DND-41 (cell line): ENCODE data around the gene MYPN.

ENCODE experiments used
- ATAC-seq: fragments of 200-7000 bp; cut with Tn5 transposase; 3 replicates; pipeline ENCODE4 v1.9.1; 2021; ENCODE audit warnings: low read depth; ENCODE audit not compliant: insufficient read depth
- DNase-seq: peaks from one replicate; pipeline ENCODE4 v3.0.0-alpha.2; 2020
- H2AFZ ChIP-seq: 2 replicates; pipeline ENCODE4 v1.6.0; 2012; ENCODE audit warnings: low read depth, low read length
- H3K27ac ChIP-seq: 2 replicates; pipeline ENCODE4 v1.5.1; 2012; ENCODE audit warnings: low read length, inconsistent platforms
- H3K27me3 ChIP-seq: fragments of 200-600 bp; sonication (generic); 2 replicates; pipeline ENCODE4 v1.6.0; 2012; ENCODE audit warnings: low read length, mild to moderate bottlenecking, inconsistent platforms; ENCODE audit not compliant: insufficient read depth, poor library complexity
- H3K36me3 ChIP-seq: 2 replicates; pipeline ENCODE4 v1.5.1; 2012; ENCODE audit warnings: low read length, inconsistent platforms; ENCODE audit not compliant: insufficient read depth
- H3K4me1 ChIP-seq: 2 replicates; pipeline ENCODE4 v1.5.1; 2012; ENCODE audit warnings: mild to moderate bottlenecking, low read length; ENCODE audit not compliant: insufficient read depth
- H3K4me2 ChIP-seq: 2 replicates; pipeline ENCODE4 v1.6.0; 2012; ENCODE audit warnings: mild to moderate bottlenecking, moderate library complexity, low read length, inconsistent platforms; ENCODE audit not compliant: insufficient read depth
- H3K4me3 ChIP-seq, 2 experiments: fragments of 200-600 bp in 1 of 2; shearing (Covaris generic) in 1 of 2; 2 replicates each; pipeline ENCODE4 v1.5.1; 2012 to 2016; ENCODE audit warnings: inconsistent platforms in 2 of 2, low read length in 2 of 2, mild to moderate bottlenecking in 2 of 2, low read depth in 1 of 2, moderate library complexity in 1 of 2
- H3K79me2 ChIP-seq: 2 replicates; pipeline ENCODE4 v1.6.0; 2012; ENCODE audit warnings: low read length, inconsistent platforms; ENCODE audit not compliant: insufficient read depth
- H3K9ac ChIP-seq: 2 replicates; pipeline ENCODE4 v1.6.0; 2012; ENCODE audit warnings: low read depth, mild to moderate bottlenecking, inconsistent platforms, low read length, moderate library complexity
- H3K9me3 ChIP-seq: 2 replicates; pipeline ENCODE4 v1.5.1; 2012; ENCODE audit warnings: low read length, moderate library complexity, mild to moderate bottlenecking, inconsistent platforms; ENCODE audit not compliant: insufficient read depth, severe bottlenecking
- H4K20me1 ChIP-seq: 2 replicates; pipeline ENCODE4 v1.6.0; 2012; ENCODE audit warnings: low read length; ENCODE audit not compliant: insufficient read depth
- CTCF ChIP-seq: IDR thresholded peaks from 2 replicates; pipeline ENCODE4 v1.5.1; 2012; ENCODE audit warnings: borderline replicate concordance, low read length, moderate library complexity, mild to moderate bottlenecking; ENCODE audit not compliant: poor library complexity, severe bottlenecking; ENCODE audit errors: extremely low read depth
- EZH2 ChIP-seq: IDR thresholded peaks from 3 replicates; pipeline ENCODE4 v1.6.1; 2012; ENCODE audit warnings: borderline replicate concordance, low read depth, mild to moderate bottlenecking, moderate library complexity, low read length, inconsistent platforms; ENCODE audit not compliant: severe bottlenecking

MYPN gene

DNA sequence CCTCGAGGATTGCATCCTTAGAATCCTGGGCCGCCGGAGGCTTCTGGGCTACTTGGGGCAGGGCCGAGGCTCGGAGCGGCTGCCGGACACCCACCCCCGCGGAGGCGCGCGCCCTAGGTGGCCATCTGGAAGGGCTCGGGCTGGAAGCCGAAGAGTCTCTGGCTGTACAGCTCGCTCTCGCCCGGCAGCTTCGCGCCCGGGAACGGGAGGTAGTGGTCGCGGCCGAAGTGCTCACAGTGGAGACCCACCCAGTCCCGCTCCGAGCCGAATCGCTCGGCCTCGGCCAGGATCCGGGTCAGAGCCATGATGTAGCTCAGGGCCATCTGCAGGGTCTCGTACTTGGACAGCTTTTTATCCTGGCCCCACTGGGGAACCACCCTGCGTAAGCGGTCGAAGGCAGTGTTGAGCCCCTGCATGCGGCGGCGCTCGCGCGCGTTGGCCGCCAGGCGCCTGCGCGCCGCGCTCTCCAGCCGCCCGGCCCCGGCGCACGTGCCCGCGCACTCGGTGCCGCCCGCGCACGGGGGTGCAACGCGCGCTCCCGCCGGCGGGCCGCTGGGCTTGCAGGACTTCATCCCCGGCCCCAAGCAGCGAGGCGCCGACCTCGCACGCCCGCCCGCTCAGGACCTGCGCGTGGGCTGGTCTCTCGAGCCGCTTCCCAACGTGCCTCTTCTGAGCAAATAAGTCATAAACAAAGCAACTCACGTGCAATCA is 122.0 kb downstream of the MYPN start:
- no peak for DNase-seq
- no peak for ATAC-seq
- H3K27ac ChIP-seq = no peak overlapping the region
- H3K4me1 ChIP-seq = no peaks in the 10 kb centered on the region
- peaks cover 24% of the 10 kb centered on the region for H3K27me3 ChIP-seq
- no peaks in the 10 kb centered on the region for H3K9me3 ChIP-seq
- no peaks in the 10 kb centered on the region for H3K79me2 ChIP-seq
- no peaks in the 10 kb centered on the region for H3K36me3 ChIP-seq
- TF ChIP-seq EZH2 = no peak
- TF ChIP-seq CTCF = no peak
- no peak overlapping the region for H3K9ac ChIP-seq
- H3K4me2 ChIP-seq = no peak overlapping the region
- H4K20me1 ChIP-seq = no peaks in the 10 kb centered on the region
- no peak overlapping the region for H3K4me3 ChIP-seq
- no peak overlapping the region for H2AFZ ChIP-seq

GRCh38 chr10:68231817-68232251 is 122.5 kb downstream of the MYPN start, which contains the start of gene ATOH7:
TSS of gene ATOH7 (minus strand) at chr10:68232113. CDS start at chr10:68231677, 436 bp downstream.
- H3K27ac ChIP-seq = no peak within 1 kb of the TSS
- DNase-seq = no peak
- ATAC-seq = no peak
- no peaks in the 10 kb centered on the region for H4K20me1 ChIP-seq
- no peaks in the 10 kb centered on the region for H3K9me3 ChIP-seq
- H3K36me3 ChIP-seq = no peaks in the 10 kb centered on the region
- H3K27me3 ChIP-seq = peaks cover 24% of the 10 kb centered on the region
- H3K4me1 ChIP-seq = no peaks in the 10 kb centered on the region
- TF ChIP-seq EZH2 = no peak
- no peak for TF ChIP-seq CTCF
- H3K4me2 ChIP-seq = no peak within 1 kb of the TSS
- no peak within 1 kb of the TSS for H3K9ac ChIP-seq
- H2AFZ ChIP-seq = no peak within 1 kb of the TSS
- H3K79me2 ChIP-seq = no peaks in the 10 kb centered on the region
- H3K4me3 ChIP-seq = no peak within 1 kb of the TSS

DNA sequence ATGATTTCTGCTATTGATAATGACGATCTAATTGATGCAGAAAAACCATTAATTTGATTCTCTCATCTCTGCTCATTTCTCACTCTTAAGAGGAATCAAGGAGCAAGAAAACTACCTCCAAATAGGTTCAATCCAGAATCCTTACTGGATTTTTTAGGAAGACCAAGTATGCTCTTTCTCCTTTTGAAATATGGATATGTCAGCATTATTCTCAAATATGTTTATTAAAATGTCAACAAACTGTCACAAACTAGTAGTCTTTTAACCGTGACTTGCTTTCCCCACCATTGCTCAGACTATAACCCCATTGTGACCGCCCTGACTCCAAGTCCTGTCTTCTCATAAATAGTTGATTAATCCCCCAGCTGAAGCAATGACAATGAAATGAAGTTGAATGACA is 123.8 kb downstream of the MYPN start:
- no peak overlapping the region for H3K9ac ChIP-seq
- no peaks in the 10 kb centered on the region for H4K20me1 ChIP-seq
- H3K27ac ChIP-seq = no peak overlapping the region
- no peaks in the 10 kb centered on the region for H3K79me2 ChIP-seq
- no peaks in the 10 kb centered on the region for H3K36me3 ChIP-seq
- no peak overlapping the region for H2AFZ ChIP-seq
- DNase-seq (no peak), ATAC-seq (no peak)
- no peak overlapping the region for H3K4me2 ChIP-seq
- no peaks in the 10 kb centered on the region for H3K4me1 ChIP-seq
- no peak for TF ChIP-seq CTCF
- no peak for TF ChIP-seq EZH2
- H3K9me3 ChIP-seq = no peaks in the 10 kb centered on the region
- peaks cover 22% of the 10 kb centered on the region for H3K27me3 ChIP-seq
- H3K4me3 ChIP-seq = no peak overlapping the region

- no peaks in the 10 kb centered on the region for H3K79me2 ChIP-seq
- TF ChIP-seq CTCF = no peak
- no peak for TF ChIP-seq EZH2
- no peaks in the 10 kb centered on the region for H3K9me3 ChIP-seq
- DNase-seq = no peak
- H4K20me1 ChIP-seq = no peaks in the 10 kb centered on the region
- no peaks in the 10 kb centered on the region for H3K36me3 ChIP-seq
- H3K4me2 ChIP-seq = no peak overlapping the region
- no peak overlapping the region for H3K9ac ChIP-seq
- ATAC-seq = no peak
- no peak overlapping the region for H3K27ac ChIP-seq
- H2AFZ ChIP-seq = no peak overlapping the region
- peaks cover 17% of the 10 kb centered on the region for H3K27me3 ChIP-seq
- H3K4me3 ChIP-seq = no peak overlapping the region
- H3K4me1 ChIP-seq = no peaks in the 10 kb centered on the region
These were observed 125.8 kb downstream of the MYPN start for GRCh38 chr10:68235111-68235510.
